PFSK-1 (cell line): ENCODE results near the gene KRT78.

Experiments used
- FOXP2 ChIP-seq: optimal IDR thresholded peaks from 2 replicates; pipeline ENCODE3; 2011; ENCODE audit warnings: borderline replicate concordance, control low read depth, inconsistent platforms; ENCODE audit not compliant: insufficient read depth; ENCODE audit errors: extremely low read length, extremely low read depth
- POLR2AphosphoS5 ChIP-seq: IDR thresholded peaks from 2 replicates; pipeline ENCODE4 v1.6.1; 2012; ENCODE audit warnings: low read depth, mild to moderate bottlenecking, control low read depth, low read length, moderate library complexity
- REST ChIP-seq, 2 experiments: IDR thresholded peaks; 2 replicates each; pipeline versions ENCODE4 v1.6.1 to v1.8.0; 2011 to 2012; ENCODE audit warnings: low read depth in 2 of 2, low read length in 2 of 2, control low read depth in 1 of 2, inconsistent platforms in 1 of 2, mild to moderate bottlenecking in 1 of 2, moderate library complexity in 1 of 2; ENCODE audit not compliant: insufficient read depth in 1 of 2
- SIN3A ChIP-seq: IDR thresholded peaks from 2 replicates; pipeline ENCODE4 v1.6.1; 2012; ENCODE audit warnings: mild to moderate bottlenecking, low read length, moderate library complexity, borderline replicate concordance; ENCODE audit not compliant: insufficient read depth
- TAF1 ChIP-seq: IDR thresholded peaks from 2 replicates; pipeline ENCODE4 v1.6.1; 2012; ENCODE audit warnings: low read length, control low read depth, borderline replicate concordance; ENCODE audit not compliant: insufficient read depth

The KRT78 gene

DNA sequence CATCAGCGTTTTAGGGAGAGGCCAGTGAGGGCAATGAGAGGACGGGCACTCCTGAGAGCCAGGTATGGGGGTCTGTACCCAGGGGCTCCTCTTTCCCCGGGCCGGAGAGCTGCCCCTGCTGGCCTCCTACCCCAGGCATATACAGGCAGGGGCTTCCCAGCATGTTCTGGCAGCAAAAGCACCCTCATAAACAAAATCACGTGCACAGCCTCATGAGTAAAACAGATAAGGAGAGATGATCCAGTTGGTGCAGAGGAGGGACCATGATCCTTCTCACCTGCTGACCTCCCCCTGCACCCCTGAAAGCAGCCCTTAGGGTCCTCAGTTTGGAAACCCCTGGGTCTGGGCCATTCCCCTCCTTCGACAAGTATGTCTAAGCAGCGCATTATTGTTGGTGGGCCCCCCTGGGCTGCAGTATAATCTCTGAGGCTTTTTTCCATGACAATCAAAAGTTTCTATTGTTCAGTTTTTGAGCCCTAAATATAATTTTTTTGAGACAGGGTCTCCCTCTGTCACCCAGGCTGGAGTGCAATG lies 29.8 kb downstream of the KRT78 start:
- TF ChIP-seq REST (IDR thresholded peaks at IDR 0.05; ENCODE audit: insufficient read depth in 1 of 2, low read depth in 2 of 2, low read length in 2 of 2) (no peak), TAF1 (no peak), SIN3A (no peak), FOXP2 (no peak), POLR2AphosphoS5 (no peak)

DNA sequence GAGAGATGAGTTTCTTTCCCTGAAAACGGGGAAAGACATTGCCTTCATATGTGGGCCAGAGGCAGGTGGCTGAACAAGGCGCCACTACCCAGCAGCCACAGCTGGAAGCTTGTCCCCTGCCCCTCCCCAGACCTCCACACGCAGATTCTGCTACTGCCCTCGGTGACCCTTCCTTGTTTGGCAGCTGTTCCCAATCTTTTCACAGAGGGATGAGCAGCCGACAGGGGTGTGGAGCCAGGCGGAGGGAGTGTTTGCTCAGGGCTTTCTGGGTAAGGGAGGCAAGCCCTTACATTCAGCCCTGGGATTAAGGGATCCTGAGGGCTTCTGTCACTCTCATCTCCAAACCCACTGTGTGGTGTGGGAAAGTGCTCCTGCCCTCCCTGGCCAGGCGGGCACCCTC lies 30.4 kb downstream of the KRT78 start:
- TF ChIP-seq TAF1 (no peak), REST (IDR thresholded peaks at IDR 0.05; ENCODE audit: insufficient read depth in 1 of 2, low read depth in 2 of 2, low read length in 2 of 2) (no peak), FOXP2 (no peak), SIN3A (no peak), POLR2AphosphoS5 (no peak)

- TF ChIP-seq TAF1 (no peak), FOXP2 (no peak), SIN3A (no peak), REST (IDR thresholded peaks at IDR 0.05; ENCODE audit: insufficient read depth in 1 of 2, low read depth in 2 of 2, low read length in 2 of 2) (no peak), POLR2AphosphoS5 (no peak)
Measured at GRCh38 chr12:52817699-52818238, 31.0 kb downstream of the KRT78 start.

GRCh38 chr12:52817003-52817698 lies 31.6 kb downstream of the KRT78 start:
- TF ChIP-seq FOXP2 = no peak
- no peak for TF ChIP-seq REST (IDR thresholded peaks at IDR 0.05; ENCODE audit: insufficient read depth in 1 of 2, low read depth in 2 of 2, low read length in 2 of 2)
- no peak for TF ChIP-seq TAF1
- TF ChIP-seq POLR2AphosphoS5 = no peak
- TF ChIP-seq SIN3A = no peak
